DMS 273 (cell line): ENCODE data around the gene BAD.
A peak's percentile ranks its signal among the peaks of the same experiment; 100 is the strongest.

ENCODE experiments used
- DNase-seq: peaks from one replicate; lab custom pipeline; 2025; ENCODE audit not compliant: unreplicated experiment; lab: John Stamatoyannopoulos, UW

The BAD gene

GRCh38 chr11:64281957-64282770 is 2.3 kb downstream of the BAD start:
- DNase-seq = no peak

- no peak for DNase-seq
Observed at GRCh38 chr11:64278576-64279190, 5.8 kb downstream of the BAD start.

GRCh38 chr11:64276653-64277431 is 7.6 kb downstream of the BAD start:
- DNase-seq = no peak

GRCh38 chr11:64275841-64276240 is 8.6 kb downstream of the BAD start:
- DNase-seq = no peak

- DNase-seq = no peak
Observed at GRCh38 chr11:64275031-64275800, 9.2 kb downstream of the BAD start.

- peak; percentile 99 for DNase-seq
Observed at GRCh38 chr11:64269540-64270220, 14.8 kb downstream of the BAD start.

GRCh38 chr11:64268893-64269539 is 15.4 kb downstream of the BAD start:
- DNase-seq = peak; percentile 49

GRCh38 chr11:64268025-64268892 is 16.2 kb downstream of the BAD start:
- DNase-seq = peak; percentile 87

- peak; percentile 67 for DNase-seq
Observed at GRCh38 chr11:64267207-64267945, 17.1 kb downstream of the BAD start.

GRCh38 chr11:64266339-64266738 is 18.1 kb downstream of the BAD start:
- no peak for DNase-seq

- DNase-seq = no peak
Observed at GRCh38 chr11:64265176-64266160, 19.0 kb downstream of the BAD start.

GRCh38 chr11:64264371-64264852 is 20.1 kb downstream of the BAD start:
- no peak for DNase-seq

GRCh38 chr11:64263947-64264317 is 20.5 kb downstream of the BAD start:
- no peak for DNase-seq

- no peak for DNase-seq
Observed at GRCh38 chr11:64263021-64263946, 21.2 kb downstream of the BAD start.

GRCh38 chr11:64262271-64263002 is 22.0 kb downstream of the BAD start:
- DNase-seq = no peak
